Ishikawa (cell line): ENCODE results near the gene PIK3C2G.

Source experiments
- CEBPB ChIP-seq: IDR thresholded peaks from 2 replicates; pipeline ENCODE4 v1.6.1; 2012
- CREB1 ChIP-seq: IDR thresholded peaks from 2 replicates; pipeline ENCODE4 v1.6.1; 2012; ENCODE audit warnings: low read depth
- EGR1 ChIP-seq: IDR thresholded peaks from 2 replicates; pipeline ENCODE4 v1.6.1; 2012
- EP300 ChIP-seq: IDR thresholded peaks from 2 replicates; pipeline ENCODE4 v1.6.1; 2012; ENCODE audit warnings: borderline replicate concordance
- FOXM1 ChIP-seq: IDR thresholded peaks from 2 replicates; pipeline ENCODE4 v1.6.1; 2012; ENCODE audit warnings: low read depth, borderline replicate concordance
- MAX ChIP-seq: IDR thresholded peaks from 2 replicates; pipeline ENCODE4 v1.6.1; 2012
- NFIC ChIP-seq: IDR thresholded peaks from 2 replicates; pipeline ENCODE4 v1.6.1; 2012
- RAD21 ChIP-seq: IDR thresholded peaks from 2 replicates; pipeline ENCODE4 v1.6.1; 2012; ENCODE audit warnings: low read depth
- REST ChIP-seq: IDR thresholded peaks from 2 replicates; pipeline ENCODE4 v1.6.1; 2012; ENCODE audit warnings: low read depth, mild to moderate bottlenecking
- TAF1 ChIP-seq: IDR thresholded peaks from 2 replicates; pipeline ENCODE4 v1.6.1; 2012; ENCODE audit warnings: low read depth, mild to moderate bottlenecking
- TCF12 ChIP-seq: IDR thresholded peaks from 2 replicates; pipeline ENCODE4 v1.6.1; 2012; ENCODE audit warnings: low read depth
- TEAD4 ChIP-seq: IDR thresholded peaks from 2 replicates; pipeline ENCODE4 v1.6.1; 2012
- YY1 ChIP-seq: IDR thresholded peaks from 2 replicates; pipeline ENCODE4 v1.6.1; 2012; ENCODE audit warnings: low read depth

GRCh38 chr12:18696971-18697602 is 435.8 kb downstream of the PIK3C2G start:
- TF ChIP-seq CREB1 (no peak), TCF12 (no peak), RAD21 (no peak), EGR1 (no peak), NFIC (no peak), CEBPB (no peak), MAX (no peak), EP300 (no peak), TEAD4 (no peak), FOXM1 (no peak), REST (no peak), TAF1 (no peak), YY1 (no peak)
